GM19023 (cell line): Measurements from ENCODE around the gene LMAN1.

Experiments used
- ATAC-seq: cut with Tn5 transposase; IDR thresholded peaks from one replicate; pipeline ENCODE4 v1.9.1; 2021; ENCODE audit warnings: mild to moderate bottlenecking, moderate library complexity; ENCODE audit not compliant: unreplicated experiment

LMAN1 gene

GRCh38 chr18:59372975-59373374 is 13.9 kb upstream of the LMAN1 start:
- ATAC-seq = no peak

DNA sequence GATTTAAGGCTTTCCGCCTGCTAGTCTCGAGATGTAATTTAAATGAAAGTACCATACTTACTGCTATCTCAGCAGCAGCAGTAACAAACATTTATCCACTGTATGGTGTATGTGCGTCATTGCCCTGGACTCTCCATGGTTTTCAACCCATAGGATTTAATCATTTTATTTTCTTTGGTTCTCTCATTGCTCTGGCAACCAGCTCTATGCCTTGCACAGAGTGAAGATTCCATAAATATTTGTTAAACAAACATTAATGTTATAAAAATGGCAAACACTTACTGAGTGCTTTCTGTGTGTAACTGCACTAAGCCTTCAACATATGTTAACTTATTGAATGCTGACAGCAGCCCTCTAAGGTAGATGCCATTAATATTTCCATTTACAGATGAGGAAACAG is 1.3 kb upstream of the LMAN1 start:
- no peak for ATAC-seq

GRCh38 chr18:59359576-59359952 is 499 bp upstream of the LMAN1 start:
- peak; percentile 6 for ATAC-seq

- no peak for ATAC-seq
Observed at GRCh38 chr18:59358414-59358711, 702 bp downstream of the LMAN1 start.

DNA sequence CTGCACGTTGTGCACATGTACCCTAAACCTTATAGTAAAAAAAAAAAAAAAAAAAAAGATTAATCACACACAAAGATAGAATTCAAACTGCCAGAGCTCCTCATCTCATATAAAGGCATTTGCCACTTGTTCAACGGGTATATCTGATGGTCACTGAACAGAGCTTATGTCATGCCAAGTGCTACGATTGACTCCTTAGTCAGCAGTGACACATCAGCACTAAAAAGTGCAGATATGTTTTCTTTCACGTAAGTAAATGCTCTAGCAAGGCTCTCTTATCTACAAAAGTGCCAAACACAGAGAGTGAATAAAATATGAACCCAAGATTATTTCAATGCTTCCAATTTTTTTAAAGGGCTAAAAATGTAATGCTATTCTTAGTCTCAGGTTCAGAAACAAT is 1.1 kb downstream of the LMAN1 start:
- no peak for ATAC-seq

DNA sequence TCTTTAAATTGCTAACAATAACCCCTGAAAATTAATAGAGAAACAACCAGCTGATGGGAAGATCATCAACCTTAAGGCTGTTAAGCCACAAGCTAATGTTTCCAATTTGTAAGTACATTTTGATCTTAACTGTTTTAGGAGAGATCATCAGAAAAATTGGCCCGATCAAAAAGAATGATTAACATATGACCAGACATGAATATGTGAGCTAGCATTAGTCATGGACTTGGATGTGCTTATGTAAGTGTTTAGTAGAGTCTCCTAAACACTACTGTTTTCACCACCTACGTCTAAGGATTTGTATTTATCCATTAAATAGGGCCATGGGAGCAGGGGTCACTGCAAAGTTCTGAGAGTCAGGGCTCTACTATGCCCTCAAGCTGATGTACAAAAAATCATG is 4.3 kb downstream of the LMAN1 start:
- ATAC-seq = no peak

- ATAC-seq = no peak
Observed at GRCh38 chr18:59353079-59353680, 5.9 kb downstream of the LMAN1 start.

- ATAC-seq = no peak
Observed at GRCh38 chr18:59352250-59352855, 6.7 kb downstream of the LMAN1 start.

GRCh38 chr18:59345556-59345955 is 13.5 kb downstream of the LMAN1 start:
- ATAC-seq = no peak

DNA sequence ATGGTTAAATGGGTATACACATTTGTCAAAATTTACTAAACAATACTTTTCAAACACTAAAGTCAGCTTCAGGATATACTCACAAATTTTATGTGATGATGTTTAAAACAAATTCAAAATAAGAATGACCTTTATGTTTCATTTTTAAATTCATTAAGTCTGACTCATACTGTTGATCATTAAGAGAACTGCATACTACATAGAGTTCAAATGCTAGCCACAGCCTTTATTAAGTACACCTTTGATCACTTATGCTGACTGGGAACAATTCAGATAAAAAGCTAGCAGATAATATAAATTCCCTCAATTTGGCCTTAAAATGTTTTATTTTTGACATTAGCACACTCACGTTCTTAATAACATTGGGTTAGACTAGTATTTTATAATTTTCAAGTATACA is 14.1 kb downstream of the LMAN1 start:
- no peak for ATAC-seq

DNA sequence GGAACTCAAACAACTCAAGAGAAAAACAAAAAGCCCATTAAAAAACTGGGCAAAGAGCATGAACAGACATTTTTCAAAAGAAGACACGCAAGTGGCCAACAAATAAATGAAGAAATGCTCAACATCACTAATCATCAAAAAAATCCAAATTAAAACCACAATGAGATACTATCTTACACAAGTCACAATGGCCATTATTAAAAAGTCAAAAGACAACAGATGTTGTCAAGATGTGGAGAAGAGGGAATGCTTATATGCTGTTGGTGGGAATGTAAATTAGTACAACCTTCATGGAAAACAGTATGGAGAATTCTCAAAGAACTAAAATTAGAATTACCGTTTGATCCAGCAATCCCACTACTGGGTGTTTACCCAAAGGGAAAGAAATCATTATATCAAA is 15.1 kb downstream of the LMAN1 start:
- ATAC-seq = no peak

DNA sequence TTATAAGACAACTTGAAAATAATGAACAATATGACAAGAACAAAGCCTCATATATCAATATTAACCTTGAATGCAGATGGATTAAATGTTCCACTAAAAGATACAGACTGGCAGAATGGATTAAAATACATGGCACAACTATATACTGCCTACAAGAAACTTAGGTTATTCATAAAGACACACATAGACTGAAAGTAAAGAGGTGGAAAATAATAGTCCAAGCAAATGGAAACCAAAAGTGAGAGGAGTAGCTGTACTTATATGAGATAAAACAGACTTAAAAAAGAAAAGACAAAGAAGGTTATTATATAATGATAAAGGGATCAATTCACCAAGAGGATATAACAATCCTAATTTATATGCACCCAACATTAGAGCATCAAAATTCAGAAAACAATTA is 18.2 kb downstream of the LMAN1 start:
- ATAC-seq = no peak

GRCh38 chr18:59340312-59340711 is 18.8 kb downstream of the LMAN1 start:
- no peak for ATAC-seq

- no peak for ATAC-seq
Observed at GRCh38 chr18:59332986-59333385, 26.1 kb downstream of the LMAN1 start.

- ATAC-seq = no peak
Observed at GRCh38 chr18:59328683-59329082, 30.4 kb downstream of the LMAN1 start.

- ATAC-seq = no peak
Observed at GRCh38 chr18:59325965-59326364, 33.1 kb downstream of the LMAN1 start.

DNA sequence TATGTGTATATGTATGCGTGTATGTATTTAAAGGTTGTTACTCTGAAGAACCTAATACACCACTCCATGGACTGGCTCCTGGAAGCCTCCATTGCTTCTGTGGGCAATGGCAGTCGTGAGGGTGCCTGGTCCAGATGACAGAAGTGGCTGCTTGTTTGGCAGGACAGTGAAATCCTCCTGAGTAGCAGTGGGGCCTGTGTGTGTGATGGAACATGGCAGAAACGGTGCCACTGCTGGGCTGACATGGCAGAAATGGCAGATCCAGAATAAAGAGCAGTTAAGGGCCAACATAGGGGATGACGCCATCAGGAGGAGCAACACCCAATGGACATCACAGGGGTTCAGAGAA is 34.5 kb downstream of the LMAN1 start:
- ATAC-seq = no peak

GRCh38 chr18:59323931-59324622 is 35.0 kb downstream of the LMAN1 start:
- ATAC-seq = no peak

- ATAC-seq = no peak
Observed at GRCh38 chr18:59318460-59319050, 40.5 kb downstream of the LMAN1 start, which contains the start of gene CPLX4. CPLX4 (minus strand) TSS chr18:59318649; CDS start chr18:59318462, 187 bp downstream.

- no peak for ATAC-seq
Observed at GRCh38 chr18:59311631-59312030, 47.4 kb downstream of the LMAN1 start.

GRCh38 chr18:59308938-59309260 is 50.2 kb downstream of the LMAN1 start:
- no peak for ATAC-seq

DNA sequence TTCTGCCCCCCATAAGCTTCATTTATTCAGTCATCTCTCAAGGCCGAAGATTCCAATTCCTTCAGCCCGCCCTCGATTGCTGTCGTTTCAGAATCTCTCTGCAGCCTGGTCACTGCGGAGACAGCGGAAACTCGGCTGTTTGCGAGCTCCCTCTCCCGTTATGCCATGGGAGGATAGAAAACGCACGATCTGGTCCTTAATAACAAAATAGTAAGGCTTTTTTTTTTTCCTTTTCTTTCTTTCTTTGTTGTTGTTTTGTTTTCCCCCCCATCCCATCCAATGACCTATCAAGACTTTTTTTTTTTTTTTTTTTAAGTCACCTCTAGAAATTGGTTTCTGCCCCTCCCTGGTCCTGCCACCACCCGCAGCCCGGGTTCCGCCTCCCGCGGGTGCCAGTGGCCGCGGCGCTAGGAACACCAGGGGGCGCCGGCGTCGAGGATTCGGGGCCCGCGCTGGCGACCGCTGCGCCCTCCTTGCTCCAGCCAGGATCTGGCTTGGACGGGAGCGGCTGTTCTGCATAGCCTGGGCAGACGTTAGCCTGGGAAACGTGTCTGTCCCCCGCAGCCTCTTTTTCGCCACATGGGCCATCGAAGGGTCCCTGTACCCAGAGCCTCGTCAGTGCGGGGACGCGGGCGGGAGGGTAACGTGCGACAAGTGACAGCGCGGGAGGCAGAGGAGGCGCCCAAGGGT is 50.7 kb downstream of the LMAN1 start:
- ATAC-seq = peak; percentile 93
